ENCODE data around the gene PML.

PML gene

DNA sequence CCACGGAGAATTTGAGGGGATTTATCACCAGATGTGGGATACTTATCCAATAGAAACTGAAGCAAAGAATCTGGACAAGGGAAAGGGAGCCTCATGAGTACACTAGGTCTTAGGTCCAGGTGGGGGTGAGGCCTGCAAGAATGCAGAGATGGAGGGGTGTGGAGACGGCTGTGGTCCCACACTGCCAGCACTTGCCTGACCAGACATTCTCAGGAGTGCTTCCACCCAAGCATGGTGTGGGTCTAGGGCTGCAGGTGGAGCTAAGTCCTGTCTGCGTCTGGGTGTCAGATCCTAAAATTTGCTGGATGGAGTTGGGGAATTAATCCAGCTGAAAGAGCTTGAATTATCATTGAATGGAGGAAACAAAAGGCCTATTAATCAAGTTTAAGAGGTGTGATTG, 14.4 kb downstream of the PML start:
- no peak for DNase-seq (ENCODE audit: low read depth)

DNA sequence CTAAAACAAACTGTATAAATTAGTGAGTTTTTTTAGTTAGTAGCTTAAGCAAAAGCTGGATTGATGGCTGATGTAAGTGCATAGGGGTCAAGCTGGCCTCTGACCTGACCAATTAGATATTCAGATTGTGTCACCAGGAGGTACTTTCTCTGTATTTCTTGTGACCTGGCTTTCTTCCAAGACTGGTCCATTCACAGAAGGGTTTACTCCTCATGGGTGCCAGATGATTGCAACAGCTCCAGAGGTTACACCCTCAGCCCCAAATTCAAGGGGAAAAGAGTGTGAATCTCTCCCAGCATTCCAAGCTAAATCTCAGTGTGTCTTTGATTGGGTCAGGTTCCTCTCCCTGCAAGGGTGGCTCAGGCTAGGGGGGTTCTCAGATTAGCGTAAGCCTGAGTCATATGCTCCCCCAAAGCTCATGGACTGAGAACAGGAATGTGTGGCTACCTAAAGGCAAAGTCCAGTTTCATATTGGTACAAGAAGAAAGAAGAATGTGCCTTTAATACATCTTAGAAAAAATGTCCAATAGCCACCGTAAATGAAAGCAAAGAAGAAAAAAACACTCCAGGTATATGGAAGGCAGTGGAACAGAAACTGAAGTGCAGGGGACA, 16.5 kb downstream of the PML start:
- no peak for DNase-seq (ENCODE audit: low read depth)

DNA sequence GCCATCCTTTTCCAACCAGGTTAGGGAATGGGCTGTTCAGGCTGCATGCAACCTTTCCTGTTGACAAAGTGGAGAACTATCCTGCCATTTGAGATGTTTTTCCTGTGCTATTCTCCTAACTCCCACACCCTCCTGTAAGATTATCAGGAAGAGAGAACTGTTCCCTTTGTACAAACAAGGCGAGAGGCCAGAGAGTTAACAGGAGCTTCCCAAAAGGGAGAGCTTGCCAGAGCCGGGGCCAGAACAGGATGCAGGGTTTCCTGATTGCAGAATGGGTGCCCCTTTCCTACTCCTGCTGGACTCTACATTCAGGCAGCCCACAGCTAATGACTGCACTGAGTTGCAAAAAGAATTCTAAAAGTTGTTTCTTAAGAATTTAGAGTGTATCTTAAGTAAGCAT, 17.1 kb downstream of the PML start:
- no peak for DNase-seq (ENCODE audit: low read depth)

DNA sequence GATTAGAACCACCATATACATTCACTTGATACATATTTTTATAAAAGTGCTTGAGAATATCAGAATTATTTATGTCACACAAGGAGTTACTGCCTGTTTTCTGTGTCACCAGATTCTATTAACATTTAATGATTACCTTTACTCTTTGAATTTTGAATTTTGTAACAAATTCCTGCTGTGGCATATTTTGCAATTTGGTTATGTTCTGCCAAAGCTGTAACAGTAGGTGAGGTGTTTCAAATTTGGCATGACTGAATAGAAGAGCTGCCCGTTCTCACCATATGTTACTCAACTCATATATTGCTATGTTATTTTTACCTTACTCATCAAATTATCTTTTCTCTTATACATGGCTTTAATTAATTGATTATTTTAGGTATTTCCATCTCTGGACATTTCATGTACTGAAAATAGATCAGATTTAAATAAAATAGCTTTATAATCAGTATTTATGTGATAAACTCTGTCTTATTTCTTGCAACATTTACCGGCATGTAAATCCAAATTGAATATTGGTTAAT, 18.9 kb downstream of the PML start:
- DNase-seq (ENCODE audit: low read depth): no peak

DNA sequence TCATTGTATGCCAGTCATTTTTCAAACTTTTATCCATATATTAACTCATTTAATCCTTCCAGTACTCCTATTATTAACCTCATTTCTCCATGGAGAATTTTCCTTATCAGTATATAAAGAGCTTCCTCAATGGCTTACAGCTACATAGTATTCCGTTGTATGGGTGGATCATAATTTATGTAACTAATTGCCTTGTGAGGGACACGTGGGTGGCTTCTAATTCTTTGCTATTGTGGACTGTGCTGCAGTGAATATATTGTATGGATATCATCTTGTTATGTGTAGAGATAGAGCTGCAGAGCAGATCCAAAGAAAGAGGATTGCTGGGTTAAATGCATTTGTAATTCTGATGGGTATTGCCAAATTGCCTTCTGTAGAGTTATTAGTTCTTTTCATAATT, 25.2 kb downstream of the PML start:
- no peak for DNase-seq (ENCODE audit: low read depth)

DNA sequence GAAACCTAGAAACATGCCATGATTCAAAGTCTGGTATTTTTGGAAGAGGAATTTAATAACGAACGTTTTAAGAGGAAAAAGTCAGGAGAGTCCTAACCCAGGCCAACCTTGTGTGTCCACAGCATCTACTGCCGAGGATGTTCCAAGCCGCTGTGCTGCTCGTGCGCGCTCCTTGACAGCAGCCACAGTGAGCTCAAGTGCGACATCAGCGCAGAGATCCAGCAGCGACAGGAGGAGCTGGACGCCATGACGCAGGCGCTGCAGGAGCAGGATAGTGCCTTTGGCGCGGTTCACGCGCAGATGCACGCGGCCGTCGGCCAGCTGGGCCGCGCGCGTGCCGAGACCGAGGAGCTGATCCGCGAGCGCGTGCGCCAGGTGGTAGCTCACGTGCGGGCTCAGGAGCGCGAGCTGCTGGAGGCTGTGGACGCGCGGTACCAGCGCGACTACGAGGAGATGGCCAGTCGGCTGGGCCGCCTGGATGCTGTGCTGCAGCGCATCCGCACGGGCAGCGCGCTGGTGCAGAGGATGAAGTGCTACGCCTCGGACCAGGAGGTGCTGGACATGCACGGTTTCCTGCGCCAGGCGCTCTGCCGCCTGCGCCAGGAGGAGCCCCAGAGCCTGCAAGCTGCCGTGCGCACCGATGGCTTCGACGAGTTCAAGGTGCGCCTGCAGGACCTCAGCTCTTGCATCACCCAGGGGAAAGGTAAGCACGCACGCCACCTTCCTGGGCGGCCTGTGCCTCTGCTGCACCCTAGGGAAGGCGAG, 28.4 kb downstream of the PML start:
- no peak for DNase-seq (ENCODE audit: low read depth)

DNA sequence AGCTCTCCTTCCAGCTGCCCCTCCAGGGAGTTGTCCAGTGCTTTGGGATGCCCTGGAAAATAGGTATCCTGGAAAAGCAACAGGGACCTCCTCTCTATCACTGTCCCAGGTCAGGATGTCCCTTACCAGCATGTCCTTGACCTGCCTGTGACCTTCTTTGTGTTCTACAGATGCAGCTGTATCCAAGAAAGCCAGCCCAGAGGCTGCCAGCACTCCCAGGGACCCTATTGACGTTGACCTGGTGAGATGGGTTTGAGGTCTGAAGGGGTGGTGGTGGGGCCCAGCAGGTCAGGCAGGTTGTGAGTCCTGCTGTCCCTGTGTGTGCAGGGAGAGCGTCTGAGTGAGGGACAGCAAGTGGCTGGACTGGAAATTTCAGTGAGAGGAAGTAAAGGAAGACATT, 30.2 kb downstream of the PML start:
- DNase-seq (ENCODE audit: low read depth): no peak

DNA sequence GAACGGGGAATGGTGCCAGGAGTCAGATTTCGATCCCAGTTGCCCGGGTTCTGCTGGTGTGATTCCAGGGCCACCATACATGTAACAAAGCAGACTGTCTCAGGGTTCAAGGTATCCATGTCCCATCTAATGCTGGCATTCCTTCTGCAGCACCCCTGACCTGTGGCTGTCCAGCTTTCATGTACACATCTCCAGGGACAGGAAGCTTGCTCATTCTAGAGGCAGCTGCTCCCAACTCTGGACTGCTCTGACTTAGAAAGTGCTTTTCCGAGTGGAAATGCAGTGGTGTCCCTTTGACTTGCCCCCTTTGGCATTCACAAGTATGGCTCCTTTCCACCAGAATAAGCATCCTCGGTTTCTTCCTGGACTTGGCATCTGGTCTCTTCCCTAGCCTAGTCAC, 30.9 kb downstream of the PML start:
- no peak for DNase-seq (ENCODE audit: low read depth)

DNA sequence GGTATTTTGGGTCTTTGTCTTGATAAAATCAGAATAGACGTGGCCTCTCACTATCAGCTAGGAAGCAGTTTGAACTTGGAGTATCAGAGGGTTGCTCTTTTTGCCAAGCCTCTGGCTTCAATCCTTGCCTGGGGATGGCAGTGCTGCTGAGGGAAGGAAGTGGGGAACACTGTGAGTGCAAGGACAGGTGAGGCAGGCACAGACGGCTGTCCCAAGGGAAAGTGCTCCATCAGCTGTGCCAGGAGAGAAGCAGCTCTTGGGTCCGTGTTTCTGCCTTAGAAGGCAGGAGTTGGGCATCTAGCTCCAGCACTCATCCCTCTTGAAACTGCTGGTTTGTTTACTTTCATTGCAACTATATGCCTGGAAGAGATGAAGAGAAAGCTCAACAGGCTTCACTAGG, 33.2 kb downstream of the PML start:
- DNase-seq (ENCODE audit: low read depth): no peak

DNA sequence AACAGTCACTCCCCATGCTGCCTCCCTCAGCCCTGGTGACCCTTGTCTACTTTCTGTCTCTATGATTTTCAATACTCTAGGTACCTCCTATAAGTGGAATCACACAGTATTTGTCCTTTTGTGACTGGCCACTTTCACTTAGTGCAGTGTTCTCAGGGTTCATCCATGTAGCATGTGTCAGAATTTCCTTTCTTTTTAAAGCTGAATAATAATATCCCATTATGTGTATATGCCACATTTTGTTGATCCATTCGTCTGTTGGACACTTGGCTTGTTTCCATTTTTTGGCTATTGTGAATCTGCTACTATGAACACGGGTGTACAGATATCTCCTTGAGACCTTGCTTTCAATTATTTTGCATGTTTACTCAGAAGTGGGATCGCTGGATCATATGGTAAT, 34.1 kb downstream of the PML start:
- DNase-seq (ENCODE audit: low read depth): no peak

DNA sequence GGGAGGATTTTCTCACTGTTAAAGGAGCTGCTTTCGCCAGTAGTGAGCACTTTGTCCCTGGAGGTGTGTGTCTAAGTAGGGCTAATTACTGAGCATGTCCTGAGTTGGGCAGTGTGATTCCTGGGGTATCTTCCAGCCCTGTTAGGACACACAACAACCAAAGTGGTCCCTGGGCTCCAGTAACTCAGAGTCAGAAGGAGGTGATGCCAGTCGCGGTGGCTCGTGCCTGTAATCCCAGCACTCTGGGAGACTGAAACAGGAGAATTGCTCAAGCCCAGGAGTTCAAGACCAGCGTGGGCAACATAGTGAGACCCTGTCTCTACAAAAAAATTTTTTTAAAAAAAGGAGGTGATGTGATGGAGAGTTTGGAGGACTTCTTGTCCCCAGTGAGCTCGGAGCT, 37.5 kb downstream of the PML start:
- DNase-seq (ENCODE audit: low read depth): no peak

DNA sequence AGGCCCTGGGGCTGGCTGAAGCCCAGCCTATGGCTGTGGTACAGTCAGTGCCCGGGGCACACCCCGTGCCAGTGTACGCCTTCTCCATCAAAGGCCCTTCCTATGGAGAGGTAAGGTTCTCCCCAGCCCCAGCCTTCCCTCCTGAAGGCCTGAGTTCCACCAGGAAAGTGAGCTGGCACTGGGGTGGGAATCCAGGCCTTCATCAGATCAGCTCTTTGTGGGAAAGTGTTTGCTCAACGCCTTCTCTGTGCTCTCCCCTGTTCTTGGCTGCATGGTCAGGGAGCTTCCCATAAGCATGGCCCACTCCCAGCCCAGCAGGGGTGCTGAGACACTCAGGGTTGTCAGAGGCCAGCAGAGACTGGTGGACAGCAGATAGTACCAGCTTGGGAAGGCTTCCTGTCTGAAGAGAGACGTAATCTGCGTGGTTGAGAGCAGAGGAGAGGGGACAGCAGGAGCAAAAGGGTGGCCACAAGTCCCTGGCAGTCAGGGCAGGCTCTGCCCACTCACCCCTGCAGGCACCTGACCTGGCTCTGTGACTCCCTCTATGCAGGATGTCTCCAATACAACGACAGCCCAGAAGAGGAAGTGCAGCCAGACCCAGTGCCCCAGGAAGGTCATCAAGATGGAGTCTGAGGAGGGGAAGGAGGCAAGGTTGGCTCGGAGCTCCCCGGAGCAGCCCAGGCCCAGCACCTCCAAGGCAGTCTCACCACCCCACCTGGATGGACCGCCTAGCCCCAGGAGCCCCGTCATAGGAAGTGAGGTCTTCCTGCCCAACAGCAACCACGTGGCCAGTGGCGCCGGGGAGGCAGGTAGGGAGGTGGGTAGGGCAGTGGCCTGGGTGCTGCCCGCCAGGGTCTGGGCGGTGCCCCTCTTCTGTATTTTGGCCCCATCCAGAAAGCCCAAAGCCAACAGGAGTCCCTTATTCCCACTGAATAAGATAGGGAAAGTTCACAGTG, 38.4 kb downstream of the PML start:
- DNase-seq (ENCODE audit: low read depth): no peak

DNA sequence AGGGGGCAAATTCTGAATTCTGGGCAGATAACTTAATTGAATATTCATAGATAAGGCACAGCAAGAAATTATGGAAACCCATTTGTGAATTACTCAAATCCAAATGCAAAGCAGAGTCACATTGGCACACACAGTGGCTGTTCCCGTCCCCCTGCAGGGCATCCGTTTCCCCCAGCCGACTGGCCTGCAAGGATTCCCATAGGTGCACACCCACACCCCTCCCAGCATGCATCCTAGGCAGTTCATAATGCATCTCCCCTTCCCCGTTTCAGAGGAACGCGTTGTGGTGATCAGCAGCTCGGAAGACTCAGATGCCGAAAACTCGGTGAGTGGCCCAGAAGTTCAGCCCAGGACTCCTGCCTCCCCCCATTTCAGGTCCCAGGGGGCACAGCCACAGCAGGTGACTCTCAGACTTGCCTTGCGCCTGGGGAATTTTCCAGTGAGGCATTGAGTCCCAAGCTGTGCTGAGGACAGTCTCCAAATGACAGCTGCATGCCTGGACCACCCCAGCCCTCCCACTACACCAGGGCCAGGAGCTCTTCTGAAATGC, 39.8 kb downstream of the PML start:
- DNase-seq (ENCODE audit: low read depth): no peak

DNA sequence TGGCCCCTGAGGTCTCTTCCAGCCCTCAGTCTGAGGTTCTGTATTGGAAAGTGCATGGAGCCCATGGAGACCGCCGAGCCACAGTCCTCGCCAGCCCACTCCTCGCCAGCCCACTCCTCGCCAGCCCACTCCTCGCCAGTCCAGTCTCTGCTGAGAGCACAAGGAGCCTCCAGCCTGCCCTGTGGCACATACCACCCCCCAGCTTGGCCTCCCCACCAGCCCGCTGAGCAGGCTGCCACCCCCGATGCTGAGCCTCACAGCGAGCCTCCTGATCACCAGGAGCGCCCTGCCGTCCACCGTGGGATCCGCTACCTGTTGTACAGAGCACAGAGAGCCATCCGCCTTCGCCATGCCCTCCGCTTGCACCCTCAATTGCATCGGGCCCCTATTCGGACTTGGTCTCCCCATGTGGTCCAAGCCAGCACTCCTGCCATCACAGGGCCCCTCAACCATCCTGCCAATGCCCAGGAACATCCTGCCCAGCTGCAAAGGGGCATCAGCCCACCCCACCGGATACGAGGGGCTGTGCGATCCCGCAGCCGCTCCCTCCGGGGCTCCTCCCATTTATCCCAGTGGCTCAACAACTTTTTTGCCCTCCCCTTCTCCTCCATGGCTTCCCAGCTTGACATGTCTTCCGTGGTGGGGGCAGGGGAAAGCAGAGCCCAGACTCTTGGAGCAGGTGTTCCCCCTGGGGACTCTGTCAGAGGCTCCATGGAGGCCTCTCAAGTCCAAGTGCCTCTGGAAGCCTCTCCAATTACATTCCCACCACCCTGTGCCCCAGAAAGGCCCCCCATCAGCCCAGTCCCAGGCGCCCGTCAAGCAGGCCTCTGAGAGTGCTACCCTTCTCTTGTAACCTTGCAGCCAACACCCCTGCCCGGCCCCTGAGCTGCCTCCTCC, 40.9 kb downstream of the PML start:
- no peak for DNase-seq (ENCODE audit: low read depth)

DNA sequence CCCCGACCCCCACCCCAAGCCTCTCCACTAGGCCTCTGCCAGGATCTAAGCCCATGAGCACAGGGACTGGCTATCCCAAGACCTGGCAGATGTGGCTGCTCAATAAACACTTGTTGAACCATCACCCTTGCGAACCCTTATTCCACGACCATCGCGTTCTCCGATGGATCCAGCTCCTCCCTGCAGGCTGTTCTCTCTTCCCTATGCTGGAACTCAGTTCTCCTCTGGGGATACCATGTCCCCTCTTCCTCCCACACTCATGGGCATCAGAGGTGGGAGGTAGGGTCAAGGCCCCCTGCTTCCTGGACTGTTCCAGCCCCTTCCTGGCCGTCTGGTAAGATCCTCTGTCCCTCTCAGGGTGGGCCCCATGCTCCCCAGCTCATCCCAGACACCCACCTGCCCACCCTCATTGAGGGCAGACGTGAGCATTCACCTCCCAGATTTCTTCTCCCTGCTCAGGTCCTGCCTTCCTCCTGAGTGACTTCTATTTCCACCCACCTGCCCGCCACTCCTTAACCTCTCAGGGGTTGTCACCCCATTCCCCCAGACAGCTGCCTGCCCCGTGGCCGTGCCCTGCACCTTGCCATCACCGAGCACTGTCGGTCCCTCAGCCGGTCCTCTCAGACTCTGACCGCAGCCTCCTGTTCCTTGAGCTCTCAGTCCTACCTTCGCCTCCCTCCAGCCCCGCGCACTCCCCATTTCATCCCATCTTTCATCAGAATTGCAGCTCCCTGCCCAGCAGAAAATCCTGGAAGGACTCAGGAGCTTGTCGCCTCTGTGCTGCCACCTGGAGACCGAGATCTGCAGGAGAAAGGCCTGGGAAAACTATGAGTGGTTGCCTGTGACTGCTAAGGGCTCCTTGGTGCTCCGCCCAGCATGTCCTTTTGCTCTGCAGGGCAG, 42.0 kb downstream of the PML start:
- DNase-seq (ENCODE audit: low read depth): no peak

DNA sequence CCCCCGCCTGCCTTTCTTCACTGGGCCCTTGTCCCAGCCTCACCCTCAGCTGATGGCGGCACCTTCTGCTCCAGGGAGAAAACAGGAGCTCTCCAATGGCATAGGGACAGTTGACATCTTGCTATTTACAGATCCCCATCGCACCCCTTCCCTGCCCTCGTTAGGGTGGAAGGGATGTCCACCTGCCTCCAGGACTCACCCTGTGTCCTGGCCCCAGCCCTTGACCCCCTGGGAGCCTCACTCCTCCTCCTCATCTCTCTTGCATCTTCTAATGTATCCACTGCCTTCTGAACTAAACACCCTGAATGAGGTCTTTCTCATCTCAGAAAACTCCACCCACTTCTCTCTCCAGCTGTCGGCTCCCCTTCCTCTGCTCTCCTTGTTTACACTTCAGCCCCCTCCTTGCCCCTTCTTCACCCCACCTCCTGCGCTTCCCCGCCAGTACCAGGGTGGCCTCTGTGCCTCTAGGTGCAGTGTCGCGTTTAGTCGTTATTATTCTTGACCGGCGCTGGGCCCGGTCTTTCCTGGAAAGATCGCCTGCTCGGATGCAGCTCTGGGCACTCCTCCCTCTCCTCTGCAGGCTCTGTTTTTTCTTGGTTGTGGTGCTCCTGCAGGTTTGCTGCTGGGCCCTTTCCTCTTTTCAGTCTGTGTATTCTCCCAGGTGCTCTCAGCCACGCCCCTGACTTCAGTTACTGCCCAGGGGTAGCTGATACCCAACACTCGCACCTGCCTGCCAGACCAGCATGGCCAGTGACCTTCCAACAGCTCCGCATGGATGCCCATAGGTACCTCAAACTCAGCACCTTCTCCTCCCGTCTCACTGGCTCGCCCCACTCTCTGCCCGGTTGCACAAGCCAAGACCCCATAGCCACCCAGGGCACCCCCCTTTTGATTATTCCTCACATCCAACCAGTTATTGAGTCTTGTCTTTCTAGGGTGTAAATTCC, 42.9 kb downstream of the PML start:
- no peak for DNase-seq (ENCODE audit: low read depth)

DNA sequence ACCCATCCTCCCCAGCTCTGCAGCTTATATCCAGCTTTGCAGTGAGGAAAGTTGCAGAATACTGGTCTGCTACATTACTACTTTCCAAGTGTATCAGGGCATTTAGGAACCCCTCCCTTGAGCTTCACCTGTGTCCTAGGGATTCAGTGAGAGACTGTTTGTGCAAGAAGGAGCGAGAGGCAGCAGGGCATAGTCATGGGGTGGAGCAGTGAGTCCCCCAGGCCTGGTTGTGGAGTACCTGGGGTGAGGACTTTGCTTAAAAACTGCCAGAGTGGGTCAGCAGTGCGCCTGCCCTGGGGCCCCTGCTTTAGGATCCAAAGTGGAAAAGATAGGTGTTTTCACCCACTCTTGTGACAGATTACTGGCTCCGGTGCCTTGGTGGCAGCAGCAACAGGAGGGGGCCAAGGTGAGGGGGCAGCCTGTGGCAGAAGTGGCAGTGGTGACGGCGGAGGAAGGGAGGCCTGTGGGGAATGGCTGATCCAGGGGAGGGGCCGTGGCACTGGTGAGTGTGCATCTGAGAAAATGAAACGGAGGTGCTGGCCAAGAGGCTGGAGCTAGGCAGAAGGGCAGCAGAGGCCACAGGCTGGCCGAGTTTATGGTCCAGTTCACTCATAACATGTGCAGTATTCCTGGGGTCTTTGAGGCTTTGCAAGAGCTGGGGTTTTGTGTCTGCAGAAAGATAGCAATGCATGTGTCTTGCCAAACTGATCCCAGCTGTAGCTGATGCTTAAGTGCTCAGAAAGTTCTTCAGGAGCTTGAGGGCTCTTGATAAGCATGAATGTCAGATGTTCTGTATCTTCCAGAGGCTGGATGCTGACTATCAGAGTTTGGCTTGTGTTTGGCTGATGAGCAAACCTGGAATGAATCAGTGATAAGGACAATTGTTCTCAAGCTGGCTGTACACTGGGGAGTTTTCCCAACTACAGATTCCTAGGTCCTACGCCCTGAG, 44.5 kb downstream of the PML start:
- DNase-seq (ENCODE audit: low read depth): no peak

DNA sequence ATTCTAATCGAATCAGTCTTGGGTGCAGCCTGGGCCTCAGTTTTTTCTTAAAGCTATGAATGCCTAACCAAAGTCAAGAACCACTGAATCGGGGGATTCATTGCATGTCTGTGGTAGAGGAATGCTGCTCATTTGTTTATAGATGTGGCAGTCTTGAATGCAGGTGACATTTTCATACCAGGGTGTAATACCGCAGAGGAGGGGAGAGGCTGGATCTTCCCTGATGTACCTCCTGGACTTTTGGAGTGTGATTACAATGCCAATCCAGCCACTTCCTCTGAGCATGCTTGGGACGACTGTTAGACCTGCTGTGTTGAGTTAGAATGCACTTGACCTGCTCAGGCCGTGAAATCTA, 45.1 kb downstream of the PML start:
- no peak for DNase-seq (ENCODE audit: low read depth)

Data from activated T-helper 9 cell treated with anti-CD3 and anti-CD28 coated beads, Interleukin-2, amount 50 U/mL, for 16 hours (primary cell).